Ectodermal cell (in vitro differentiated cells): ENCODE measurements around the gene C12orf76. TPM values are rescaled to one million over a fixed set of nuclear protein-coding genes. Genes with fewer than 3 reads are reported as not detected.
"Not testable (repeated sequence)": the region's sequence is repeated elsewhere in the genome, so short reads cannot be mapped to it uniquely, and the experiment has no call there.

Source experiments
- H3K27ac ChIP-seq: 2 replicates; pipeline ENCODE4 v1.7.0; 2013; ENCODE audit warnings: mild to moderate bottlenecking, low read depth, low read length; ENCODE audit not compliant: insufficient read depth, poor library complexity, severe bottlenecking
- H3K27me3 ChIP-seq: 2 replicates; pipeline ENCODE4 v1.7.0; 2013; ENCODE audit warnings: mild to moderate bottlenecking, low read length; ENCODE audit not compliant: insufficient read depth, control insufficient read depth, poor library complexity, severe bottlenecking
- H3K36me3 ChIP-seq: one replicate; pipeline ENCODE4 v1.7.0; 2013; ENCODE audit warnings: low read length; ENCODE audit not compliant: control insufficient read depth, insufficient read depth
- H3K4me1 ChIP-seq: one replicate; pipeline ENCODE4 v1.7.0; 2013; ENCODE audit warnings: low read length; ENCODE audit not compliant: control insufficient read depth, insufficient read depth
- H3K4me3 ChIP-seq: 2 replicates; pipeline ENCODE4 v1.7.0; 2013; ENCODE audit warnings: low read depth, low read length, control low read depth; ENCODE audit not compliant: insufficient read depth
- H3K9me3 ChIP-seq: 2 replicates; pipeline ENCODE4 v1.7.0; 2013; ENCODE audit warnings: mild to moderate bottlenecking, low read length, moderate library complexity; ENCODE audit not compliant: control insufficient read depth
- WGBS, 2 experiments: methylation state at CpG; one replicate each; pipeline ENCODE4 v1.1.7; 2013; ENCODE audit warnings: missing lambda C conversion rate in 2 of 2; 5-methylcytosine and 5-hydroxymethylcytosine counted together
- polyA plus RNA-seq, 4 experiments: library from polyadenylated mRNA; stranded (reverse); fragments of 50-300 nt; gene quantifications; one replicate each; pipeline ENCODE4 v1.2.3, GENCODE V29; 2013

The C12orf76 gene
- 28.2 TPM for polyA plus RNA-seq (2013, experiment 1 of 4)
- 29.8 TPM for polyA plus RNA-seq (2013, experiment 2 of 4)
- polyA plus RNA-seq (2013, experiment 3 of 4): 25.0 TPM
- polyA plus RNA-seq (2013, experiment 4 of 4): 30.0 TPM

- no peaks in the 10 kb centered on the region for H3K36me3 ChIP-seq
- no peaks in the 10 kb centered on the region for H3K9me3 ChIP-seq
- peak within 1 kb of the TSS; percentile 89 for H3K4me3 ChIP-seq
- H3K4me1 ChIP-seq: peaks cover 7% of the 10 kb centered on the region
- 5% methylated on average over 47 of the region's 47 CpGs for WGBS, 2 experiments
- H3K27ac ChIP-seq: no peak within 1 kb of the TSS
- H3K27me3 ChIP-seq: no peaks in the 10 kb centered on the region
Measured at GRCh38 chr12:110048242-110049027, at the start of gene C12orf76. Gene C12orf76 (minus strand): TSS chr12:110048522. CDS start chr12:110048495, 27 bp downstream.

GRCh38 chr12:110093631-110094311, 45.4 kb upstream of the C12orf76 start:
- Histone ChIP-seq H3K9me3 (no peaks in the 10 kb centered on the region), H3K27me3 (no peaks in the 10 kb centered on the region), H3K36me3 (no peaks in the 10 kb centered on the region), H3K4me1 (no peaks in the 10 kb centered on the region), H3K27ac (no peak overlapping the region), H3K4me3 (no peak overlapping the region)
- 85 to 90% methylated on average over 6 to 7 of the region's 7 CpGs for WGBS, 2 experiments

DNA sequence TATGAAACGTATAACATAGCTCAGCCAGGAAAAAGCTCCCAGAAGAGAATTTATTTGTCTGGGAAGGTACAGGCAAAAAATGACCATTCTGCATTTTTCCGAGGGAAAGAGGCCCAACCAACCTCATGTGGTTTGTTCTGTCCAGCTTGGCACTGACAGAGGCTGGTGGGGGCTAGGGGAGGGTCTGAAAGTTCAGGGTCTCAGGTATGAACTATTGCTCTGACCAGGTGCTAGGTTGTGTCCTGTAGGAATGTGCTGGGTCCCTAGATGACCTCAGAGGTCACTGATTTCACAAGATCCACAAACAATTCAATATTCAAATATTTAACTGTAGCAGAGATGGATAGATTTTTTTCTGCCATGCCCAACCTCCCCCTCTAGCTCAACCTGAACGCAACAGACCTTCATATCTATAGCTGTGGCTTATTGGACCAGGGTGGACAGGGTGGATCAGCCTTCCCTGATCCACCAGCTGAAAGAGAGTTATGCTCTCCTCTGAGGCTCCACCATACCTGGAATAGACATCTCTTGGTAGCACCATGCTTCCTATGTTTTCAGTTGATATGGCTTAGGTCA, 42.9 kb upstream of the C12orf76 start:
- Histone ChIP-seq H3K4me1 (no peaks in the 10 kb centered on the region), H3K9me3 (no peaks in the 10 kb centered on the region), H3K27ac (no peak overlapping the region), H3K36me3 (no peaks in the 10 kb centered on the region), H3K4me3 (no peak overlapping the region), H3K27me3 (no peaks in the 10 kb centered on the region)
- 88 to 91% methylated on average over 3 of the region's 3 CpGs for WGBS, 2 experiments

DNA sequence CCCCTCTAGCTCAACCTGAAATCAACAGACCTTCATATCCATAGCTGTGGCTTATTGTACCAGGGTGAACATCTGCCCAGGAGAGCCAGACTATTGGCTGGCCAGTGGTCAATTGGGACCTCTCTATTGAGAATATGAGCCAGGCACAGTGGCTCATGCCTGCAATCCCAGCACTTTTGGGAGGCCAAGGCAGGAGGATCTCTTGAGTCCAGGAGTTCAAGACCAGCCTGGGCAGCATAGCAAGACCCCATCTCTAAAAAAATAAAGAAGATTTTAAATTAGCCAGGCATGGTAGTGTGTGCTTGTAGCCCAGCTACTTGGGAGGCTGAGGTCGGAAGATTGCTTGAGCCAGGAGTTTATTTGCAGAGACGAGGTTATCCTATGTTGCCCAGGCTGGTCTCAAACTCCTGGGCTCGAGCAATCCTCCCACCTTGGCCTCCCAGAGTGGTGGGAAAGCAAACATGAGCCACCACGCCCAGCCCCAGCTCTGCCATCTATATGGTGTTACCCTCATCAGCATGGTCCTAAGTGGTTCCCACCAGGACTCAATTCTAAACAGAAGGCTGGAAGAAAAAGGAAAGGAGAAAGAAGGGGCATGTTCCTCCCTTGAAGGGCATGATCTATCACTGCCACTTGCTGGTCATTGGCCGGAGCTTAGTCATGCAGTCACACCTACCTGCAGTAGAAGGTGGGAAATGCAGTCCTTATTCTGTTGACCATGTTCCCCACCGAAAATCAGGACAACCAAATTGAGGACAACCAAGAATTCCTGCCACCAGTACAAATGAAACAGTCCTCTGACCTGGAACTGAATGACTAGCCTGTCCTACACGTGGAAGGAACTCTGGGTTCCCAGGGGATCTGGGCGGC, 42.2 kb upstream of the C12orf76 start:
- no peaks in the 10 kb centered on the region for H3K9me3 ChIP-seq
- no peak overlapping the region for H3K4me3 ChIP-seq
- H3K27me3 ChIP-seq: no peaks in the 10 kb centered on the region
- no peak overlapping the region for H3K27ac ChIP-seq
- H3K4me1 ChIP-seq: no peaks in the 10 kb centered on the region
- WGBS, 2 experiments: 86 to 87% methylated on average over 8 of the region's 8 CpGs
- no peaks in the 10 kb centered on the region for H3K36me3 ChIP-seq

GRCh38 chr12:110088936-110089335, 40.6 kb upstream of the C12orf76 start:
- H3K27ac ChIP-seq: no peak overlapping the region
- H3K9me3 ChIP-seq: no peaks in the 10 kb centered on the region
- no peaks in the 10 kb centered on the region for H3K4me1 ChIP-seq
- H3K36me3 ChIP-seq: no peaks in the 10 kb centered on the region
- H3K27me3 ChIP-seq: no peaks in the 10 kb centered on the region
- no peak overlapping the region for H3K4me3 ChIP-seq
- WGBS, 2 experiments: 93 to 94% methylated on average over 5 of the region's 5 CpGs

- H3K27ac ChIP-seq, H3K36me3 ChIP-seq, H3K4me1 ChIP-seq, H3K9me3 ChIP-seq, H3K27me3 ChIP-seq, H3K4me3 ChIP-seq: not testable (repeated sequence)
- 90 to 93% methylated on average over 6 of the region's 6 CpGs for WGBS, 2 experiments
Measured at GRCh38 chr12:110088216-110088615, 39.9 kb upstream of the C12orf76 start.

- H3K9me3 ChIP-seq: no peaks in the 10 kb centered on the region
- H3K4me3 ChIP-seq: no peak overlapping the region
- H3K27me3 ChIP-seq: no peaks in the 10 kb centered on the region
- no peak overlapping the region for H3K27ac ChIP-seq
- 91 to 96% methylated on average over 4 of the region's 4 CpGs for WGBS, 2 experiments
- H3K4me1 ChIP-seq: no peaks in the 10 kb centered on the region
- no peaks in the 10 kb centered on the region for H3K36me3 ChIP-seq
Measured at GRCh38 chr12:110084314-110085015, 36.1 kb upstream of the C12orf76 start.

GRCh38 chr12:110080410-110080809, 32.1 kb upstream of the C12orf76 start:
- 90 to 96% methylated on average over 7 of the region's 7 CpGs for WGBS, 2 experiments
- no peak overlapping the region for H3K4me3 ChIP-seq
- H3K27ac ChIP-seq: no peak overlapping the region
- no peaks in the 10 kb centered on the region for H3K36me3 ChIP-seq
- H3K9me3 ChIP-seq: no peaks in the 10 kb centered on the region
- H3K4me1 ChIP-seq: no peaks in the 10 kb centered on the region
- H3K27me3 ChIP-seq: no peaks in the 10 kb centered on the region
